HG03342 (cell line): Measurements from ENCODE around the gene UBE2O.
"Not testable (repeated sequence)": the region's sequence is repeated elsewhere in the genome, so short reads cannot be mapped to it uniquely, and the experiment has no call there.

Experiments used
- ATAC-seq: cut with Tn5 transposase; IDR thresholded peaks from one replicate; pipeline ENCODE4 v1.9.1; 2021; ENCODE audit warnings: mild to moderate bottlenecking, moderate library complexity; ENCODE audit not compliant: unreplicated experiment

UBE2O gene

GRCh38 chr17:76354747-76355310, 98.1 kb downstream of the UBE2O start:
- no peak for ATAC-seq

- ATAC-seq: no peak
Measured at GRCh38 chr17:76354317-76354729, 98.6 kb downstream of the UBE2O start.

- peak; percentile 79 for ATAC-seq
Measured at GRCh38 chr17:76353599-76354316, 99.2 kb downstream of the UBE2O start, which contains the start of gene PRPSAP1. TSS of gene PRPSAP1 (minus strand) at chr17:76353916. CDS start at chr17:76353703, 213 bp downstream.

GRCh38 chr17:76353004-76353598, 99.9 kb downstream of the UBE2O start:
- ATAC-seq: peak; percentile 10

GRCh38 chr17:76351526-76352071, 101.4 kb downstream of the UBE2O start:
- ATAC-seq: no peak

- ATAC-seq: no peak
Measured at GRCh38 chr17:76350463-76350862, 102.5 kb downstream of the UBE2O start.

- not testable (repeated sequence) for ATAC-seq
Measured at GRCh38 chr17:76346936-76347335, 106.0 kb downstream of the UBE2O start.

- ATAC-seq: no peak
Measured at GRCh38 chr17:76345377-76345974, 107.5 kb downstream of the UBE2O start.

- no peak for ATAC-seq
Measured at GRCh38 chr17:76343106-76343505, 109.8 kb downstream of the UBE2O start.

GRCh38 chr17:76341301-76341700, 111.7 kb downstream of the UBE2O start:
- ATAC-seq: no peak
